DND-41 (cell line): ENCODE data around the gene BIRC5.

ENCODE experiments used
- EZH2 ChIP-seq: IDR thresholded peaks from 3 replicates; pipeline ENCODE4 v1.6.1; 2012; ENCODE audit warnings: borderline replicate concordance, low read depth, mild to moderate bottlenecking, moderate library complexity, low read length, inconsistent platforms; ENCODE audit not compliant: severe bottlenecking
- TF ChIP-seq, protein P1 (sequence below): IDR thresholded peaks from 2 replicates; pipeline ENCODE4 v1.5.1; 2012; ENCODE audit warnings: borderline replicate concordance, low read length, moderate library complexity, mild to moderate bottlenecking; ENCODE audit not compliant: poor library complexity, severe bottlenecking; ENCODE audit errors: extremely low read depth

DNA sequence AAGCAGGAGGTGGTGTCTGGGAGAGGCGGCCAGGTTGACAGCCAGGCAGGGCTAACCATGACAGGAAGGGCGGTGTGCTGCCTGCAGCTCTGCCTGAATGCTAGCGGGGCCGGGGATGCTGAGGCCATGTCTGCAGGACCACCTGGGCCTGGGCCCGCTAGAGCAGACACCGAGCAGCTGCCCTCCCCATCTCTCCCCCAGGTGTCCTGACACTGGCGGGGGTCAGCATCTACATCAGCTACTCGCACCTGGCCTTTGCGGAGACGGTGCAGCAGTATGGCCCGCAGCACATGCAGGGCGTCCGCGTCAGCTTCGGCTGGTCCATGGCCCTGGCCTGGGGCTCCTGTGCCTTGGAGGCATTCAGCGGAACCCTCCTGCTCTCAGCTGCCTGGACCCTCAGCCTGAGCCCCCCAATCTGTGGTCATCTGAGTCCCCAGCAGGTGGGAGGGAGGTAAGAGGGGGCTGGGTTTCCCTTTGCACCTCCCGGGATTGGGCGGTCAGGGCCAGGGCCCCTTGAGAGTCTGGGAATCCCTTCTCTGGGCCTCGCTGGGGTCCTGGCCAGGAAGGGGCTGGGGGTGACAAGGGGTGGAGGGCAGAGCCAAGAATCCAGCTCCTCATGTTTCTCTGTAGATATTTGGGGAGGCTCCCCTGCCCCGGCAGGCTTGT is 24.9 kb downstream of the BIRC5 start:
- TF ChIP-seq, protein P1, sequence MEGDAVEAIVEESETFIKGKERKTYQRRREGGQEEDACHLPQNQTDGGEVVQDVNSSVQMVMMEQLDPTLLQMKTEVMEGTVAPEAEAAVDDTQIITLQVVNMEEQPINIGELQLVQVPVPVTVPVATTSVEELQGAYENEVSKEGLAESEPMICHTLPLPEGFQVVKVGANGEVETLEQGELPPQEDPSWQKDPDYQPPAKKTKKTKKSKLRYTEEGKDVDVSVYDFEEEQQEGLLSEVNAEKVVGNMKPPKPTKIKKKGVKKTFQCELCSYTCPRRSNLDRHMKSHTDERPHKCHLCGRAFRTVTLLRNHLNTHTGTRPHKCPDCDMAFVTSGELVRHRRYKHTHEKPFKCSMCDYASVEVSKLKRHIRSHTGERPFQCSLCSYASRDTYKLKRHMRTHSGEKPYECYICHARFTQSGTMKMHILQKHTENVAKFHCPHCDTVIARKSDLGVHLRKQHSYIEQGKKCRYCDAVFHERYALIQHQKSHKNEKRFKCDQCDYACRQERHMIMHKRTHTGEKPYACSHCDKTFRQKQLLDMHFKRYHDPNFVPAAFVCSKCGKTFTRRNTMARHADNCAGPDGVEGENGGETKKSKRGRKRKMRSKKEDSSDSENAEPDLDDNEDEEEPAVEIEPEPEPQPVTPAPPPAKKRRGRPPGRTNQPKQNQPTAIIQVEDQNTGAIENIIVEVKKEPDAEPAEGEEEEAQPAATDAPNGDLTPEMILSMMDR: no peak
- TF ChIP-seq EZH2: no peak
